HepG2 (cell line): ENCODE data around the gene PRMT5. TPM values are rescaled to one million over a fixed set of nuclear protein-coding genes. Genes with fewer than 3 reads are reported as not detected.

ENCODE experiments used
- ATAD3A ChIP-seq: sonication (generic); formaldehyde crosslinking; IDR thresholded peaks from 2 replicates; pipeline ENCODE4 v1.4.0; 2020; ENCODE audit warnings: missing genetic modification reagents
- EP300 ChIP-seq, 3 experiments: sonication (generic) in 1 of 3; formaldehyde crosslinking in 1 of 3; IDR thresholded peaks; 2 replicates each; pipeline versions ENCODE4 v1.5.1 to v1.6.1; 2011 to 2020; ENCODE audit warnings: low read depth in 2 of 3, low read length in 2 of 3, borderline replicate concordance in 1 of 3, improper control_type of control experiment in 1 of 3, mild to moderate bottlenecking in 1 of 3, missing genetic modification reagents in 1 of 3, moderate library complexity in 1 of 3
- HCFC1 ChIP-seq: fragments of 150-350 bp; IDR thresholded peaks from 2 replicates; pipeline ENCODE4 v1.6.1; 2014; ENCODE audit warnings: low read depth, low read length
- IRF2 ChIP-seq: IDR thresholded peaks from 2 replicates; pipeline ENCODE4 v1.6.1; 2018; ENCODE audit warnings: missing genetic modification reagents, missing compliant biosample characterization
- KDM4B ChIP-seq: sonication (generic); formaldehyde crosslinking; IDR thresholded peaks from 2 replicates; pipeline ENCODE4 v1.4.0; 2020; ENCODE audit warnings: missing genetic modification reagents
- KLF16 ChIP-seq, 2 experiments: sonication (generic) in 1 of 2; formaldehyde crosslinking in 1 of 2; IDR thresholded peaks; 2 replicates each; pipeline versions ENCODE4 v1.6.1 to v1.8.0; 2016 to 2023; ENCODE audit warnings: missing genetic modification reagents in 2 of 2, missing compliant biosample characterization in 1 of 2
- MAFK ChIP-seq, 2 experiments: IDR thresholded peaks in 1 of 2; conservative IDR thresholded peaks in 1 of 2; 2 replicates each; pipeline ENCODE4 v1.6.1; 2011; ENCODE audit warnings: improper control_type of control experiment in 2 of 2, low read length in 2 of 2
- MXD3 ChIP-seq: IDR thresholded peaks from 2 replicates; pipeline ENCODE4 v1.6.1; 2016; ENCODE audit warnings: mild to moderate bottlenecking, missing biosample characterization, missing genetic modification reagents
- RFX1 ChIP-seq: fragments of 450-650 bp; IDR thresholded peaks from 2 replicates; pipeline ENCODE4 v1.6.1; 2017
- TBX2 ChIP-seq: sonication (generic); formaldehyde crosslinking; IDR thresholded peaks from 2 replicates; pipeline ENCODE4 v1.5.0; 2020; ENCODE audit warnings: missing genetic modification reagents, mild to moderate bottlenecking, borderline replicate concordance
- TEF ChIP-seq: sonication (generic); formaldehyde crosslinking; IDR thresholded peaks from 2 replicates; pipeline ENCODE4 v1.5.0; 2020; ENCODE audit warnings: missing genetic modification reagents
- ZNF205 ChIP-seq: IDR thresholded peaks from 2 replicates; pipeline ENCODE4 v1.6.1; 2018; ENCODE audit warnings: missing biosample characterization, missing genetic modification reagents
- ZNF234 ChIP-seq: sonication (generic); formaldehyde crosslinking; conservative IDR thresholded peaks from 2 replicates; pipeline ENCODE4 v1.5.1; 2020; ENCODE audit warnings: mild to moderate bottlenecking, missing genetic modification reagents
- ZSCAN21 ChIP-seq: sonication (generic); formaldehyde crosslinking; IDR thresholded peaks from 2 replicates; pipeline ENCODE4 v1.8.0; 2022; ENCODE audit warnings: mild to moderate bottlenecking, missing genetic modification reagents, moderate library complexity, borderline replicate concordance
- polyA plus RNA-seq, 8 experiments: library from polyadenylated mRNA; depleted of rRNA in 3 of 8; stranded (reverse) in 7 of 8; unstranded in 1 of 8; fragments of >200 nt; fragmentation: Illumina TruSeq in 4 of 8; extraction: Trizol in 4 of 8; gene quantifications; 2 replicates each; pipeline versions ENCODE4 v1.2.1 to v1.2.3, GENCODE V29; 2011 to 2016; ENCODE audit warnings: low read depth in 4 of 8, missing spikeins in 1 of 8, mixed read lengths in 1 of 8; ENCODE audit not compliant: insufficient read depth in 1 of 8
- total RNA-seq, 5 experiments: library from RNA; depleted of rRNA; stranded (reverse); fragments of >200 nt; fragmentation: Illumina TruSeq; extraction: Trizol; gene quantifications; 2 replicates each; pipeline ENCODE4 v1.2.3, GENCODE V29; 2016; ENCODE audit warnings: low read depth in 1 of 5
- TF ChIP-seq, protein P1 (sequence below): sonication (generic); formaldehyde crosslinking; IDR thresholded peaks from 2 replicates; pipeline ENCODE4 v1.4.0; 2020; ENCODE audit warnings: missing genetic modification reagents
- TF ChIP-seq, protein P2 (sequence below): sonication (generic); formaldehyde crosslinking; IDR thresholded peaks from 2 replicates; pipeline ENCODE4 v1.8.1; 2023; ENCODE audit warnings: missing genetic modification reagents, inconsistent platforms, borderline replicate concordance
- TF ChIP-seq, protein P3 (sequence below): IDR thresholded peaks from 2 replicates; pipeline ENCODE4 v1.6.1; 2016; ENCODE audit warnings: mild to moderate bottlenecking
- TF ChIP-seq, protein P4 (sequence below): sonication (generic); formaldehyde crosslinking; IDR thresholded peaks from 2 replicates; pipeline ENCODE4 v1.4.0; 2020; ENCODE audit warnings: missing genetic modification reagents
- TF ChIP-seq, protein P5 (sequence below): sonication (generic); formaldehyde crosslinking; IDR thresholded peaks from 2 replicates; pipeline ENCODE4 v1.4.0; 2020; ENCODE audit warnings: missing genetic modification reagents

Gene PRMT5
- total and polyA plus RNA-seq, 2 of the 13 experiments (the other 11 are each of a cell fraction or from before 2014, with no cell fraction given) = 210 to 354 TPM

DNA sequence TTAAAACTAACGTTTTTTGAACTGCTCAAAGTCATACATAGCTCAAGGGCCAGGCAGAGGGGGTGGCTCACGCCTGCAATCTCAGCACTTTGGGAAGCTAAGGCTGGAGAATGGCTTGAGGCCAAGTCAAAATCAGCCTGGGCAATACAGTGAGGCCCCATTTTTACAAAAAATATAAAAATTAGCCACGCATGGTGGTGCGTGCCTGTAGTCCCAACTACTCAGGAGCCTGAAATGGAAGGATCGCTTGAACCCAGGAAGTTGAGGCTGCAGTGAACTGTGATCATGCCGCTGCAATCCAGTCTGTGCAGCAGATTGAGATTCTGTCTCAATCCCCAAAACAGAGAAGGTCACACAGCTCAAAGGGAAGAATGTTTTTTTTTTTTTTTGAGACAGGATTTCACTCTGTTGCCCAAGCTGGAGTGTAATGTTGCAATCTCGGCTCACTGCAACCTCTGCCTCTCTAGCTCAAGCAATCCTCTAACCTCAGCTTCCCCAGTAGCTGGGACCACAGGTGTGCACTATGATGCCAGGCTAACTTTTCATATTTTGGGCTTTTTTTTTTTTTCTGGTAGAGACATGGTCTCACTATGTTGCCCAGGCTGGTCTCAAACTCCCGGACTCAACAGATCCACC lies 13.2 kb downstream of the PRMT5 start (continued):
- TF ChIP-seq ZSCAN21 (CRISPR knock-in tag) (no peak), HCFC1 (no peak), KLF16 (CRISPR knock-in tag; IDR thresholded peaks at IDR 0.05) (no peak), MXD3 (no peak), TBX2 (CRISPR knock-in tag) (no peak), KDM4B (CRISPR knock-in tag) (no peak), MAFK (conservative IDR thresholded peaks at IDR 0.05 in 1 of 2, IDR thresholded peaks at IDR 0.05 in 1 of 2; ENCODE audit: low read length in 2 of 2) (0 out of 4 replicates have a peak, but pooled peaks of 1 of the 2 experiments have one; percentile 5), ATAD3A (CRISPR knock-in tag) (no peak), RFX1 (no peak), ZNF205 (CRISPR knock-in tag) (0 out of 2 replicates have a peak, but pooled peaks have one; percentile 41), EP300 (IDR thresholded peaks at IDR 0.05; ENCODE audit: low read depth in 2 of 2, low read length in 2 of 2) (peak; percentile 42 to 44; a peak in 1 of 4 replicates), EP300 (CRISPR knock-in tag; IDR thresholded peaks at IDR 0.05; ENCODE audit: borderline replicate concordance) (no peak), ZNF234 (CRISPR knock-in tag) (no peak), TEF (CRISPR knock-in tag) (no peak), IRF2 (CRISPR knock-in tag) (no peak)
- TF ChIP-seq, protein P1, sequence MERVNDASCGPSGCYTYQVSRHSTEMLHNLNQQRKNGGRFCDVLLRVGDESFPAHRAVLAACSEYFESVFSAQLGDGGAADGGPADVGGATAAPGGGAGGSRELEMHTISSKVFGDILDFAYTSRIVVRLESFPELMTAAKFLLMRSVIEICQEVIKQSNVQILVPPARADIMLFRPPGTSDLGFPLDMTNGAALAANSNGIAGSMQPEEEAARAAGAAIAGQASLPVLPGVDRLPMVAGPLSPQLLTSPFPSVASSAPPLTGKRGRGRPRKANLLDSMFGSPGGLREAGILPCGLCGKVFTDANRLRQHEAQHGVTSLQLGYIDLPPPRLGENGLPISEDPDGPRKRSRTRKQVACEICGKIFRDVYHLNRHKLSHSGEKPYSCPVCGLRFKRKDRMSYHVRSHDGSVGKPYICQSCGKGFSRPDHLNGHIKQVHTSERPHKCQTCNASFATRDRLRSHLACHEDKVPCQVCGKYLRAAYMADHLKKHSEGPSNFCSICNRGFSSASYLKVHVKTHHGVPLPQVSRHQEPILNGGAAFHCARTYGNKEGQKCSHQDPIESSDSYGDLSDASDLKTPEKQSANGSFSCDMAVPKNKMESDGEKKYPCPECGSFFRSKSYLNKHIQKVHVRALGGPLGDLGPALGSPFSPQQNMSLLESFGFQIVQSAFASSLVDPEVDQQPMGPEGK = 0 out of 2 replicates have a peak, but pooled peaks have one; percentile 27
- TF ChIP-seq, protein P2, sequence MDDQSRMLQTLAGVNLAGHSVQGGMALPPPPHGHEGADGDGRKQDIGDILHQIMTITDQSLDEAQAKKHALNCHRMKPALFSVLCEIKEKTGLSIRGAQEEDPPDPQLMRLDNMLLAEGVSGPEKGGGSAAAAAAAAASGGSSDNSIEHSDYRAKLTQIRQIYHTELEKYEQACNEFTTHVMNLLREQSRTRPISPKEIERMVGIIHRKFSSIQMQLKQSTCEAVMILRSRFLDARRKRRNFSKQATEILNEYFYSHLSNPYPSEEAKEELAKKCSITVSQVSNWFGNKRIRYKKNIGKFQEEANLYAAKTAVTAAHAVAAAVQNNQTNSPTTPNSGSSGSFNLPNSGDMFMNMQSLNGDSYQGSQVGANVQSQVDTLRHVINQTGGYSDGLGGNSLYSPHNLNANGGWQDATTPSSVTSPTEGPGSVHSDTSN = no peak
- TF ChIP-seq, protein P3, sequence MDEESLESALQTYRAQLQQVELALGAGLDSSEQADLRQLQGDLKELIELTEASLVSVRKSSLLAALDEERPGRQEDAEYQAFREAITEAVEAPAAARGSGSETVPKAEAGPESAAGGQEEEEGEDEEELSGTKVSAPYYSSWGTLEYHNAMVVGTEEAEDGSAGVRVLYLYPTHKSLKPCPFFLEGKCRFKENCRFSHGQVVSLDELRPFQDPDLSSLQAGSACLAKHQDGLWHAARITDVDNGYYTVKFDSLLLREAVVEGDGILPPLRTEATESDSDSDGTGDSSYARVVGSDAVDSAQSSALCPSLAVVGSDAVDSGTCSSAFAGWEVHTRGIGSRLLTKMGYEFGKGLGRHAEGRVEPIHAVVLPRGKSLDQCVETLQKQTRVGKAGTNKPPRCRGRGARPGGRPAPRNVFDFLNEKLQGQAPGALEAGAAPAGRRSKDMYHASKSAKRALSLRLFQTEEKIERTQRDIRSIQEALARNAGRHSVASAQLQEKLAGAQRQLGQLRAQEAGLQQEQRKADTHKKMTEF = peak; percentile 67; the same call in 1 of the 2 replicates
- TF ChIP-seq, protein P4, sequence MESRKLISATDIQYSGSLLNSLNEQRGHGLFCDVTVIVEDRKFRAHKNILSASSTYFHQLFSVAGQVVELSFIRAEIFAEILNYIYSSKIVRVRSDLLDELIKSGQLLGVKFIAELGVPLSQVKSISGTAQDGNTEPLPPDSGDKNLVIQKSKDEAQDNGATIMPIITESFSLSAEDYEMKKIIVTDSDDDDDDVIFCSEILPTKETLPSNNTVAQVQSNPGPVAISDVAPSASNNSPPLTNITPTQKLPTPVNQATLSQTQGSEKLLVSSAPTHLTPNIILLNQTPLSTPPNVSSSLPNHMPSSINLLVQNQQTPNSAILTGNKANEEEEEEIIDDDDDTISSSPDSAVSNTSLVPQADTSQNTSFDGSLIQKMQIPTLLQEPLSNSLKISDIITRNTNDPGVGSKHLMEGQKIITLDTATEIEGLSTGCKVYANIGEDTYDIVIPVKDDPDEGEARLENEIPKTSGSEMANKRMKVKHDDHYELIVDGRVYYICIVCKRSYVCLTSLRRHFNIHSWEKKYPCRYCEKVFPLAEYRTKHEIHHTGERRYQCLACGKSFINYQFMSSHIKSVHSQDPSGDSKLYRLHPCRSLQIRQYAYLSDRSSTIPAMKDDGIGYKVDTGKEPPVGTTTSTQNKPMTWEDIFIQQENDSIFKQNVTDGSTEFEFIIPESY = peak; percentile 30; the same call in 1 of the 2 replicates
- TF ChIP-seq, protein P5, sequence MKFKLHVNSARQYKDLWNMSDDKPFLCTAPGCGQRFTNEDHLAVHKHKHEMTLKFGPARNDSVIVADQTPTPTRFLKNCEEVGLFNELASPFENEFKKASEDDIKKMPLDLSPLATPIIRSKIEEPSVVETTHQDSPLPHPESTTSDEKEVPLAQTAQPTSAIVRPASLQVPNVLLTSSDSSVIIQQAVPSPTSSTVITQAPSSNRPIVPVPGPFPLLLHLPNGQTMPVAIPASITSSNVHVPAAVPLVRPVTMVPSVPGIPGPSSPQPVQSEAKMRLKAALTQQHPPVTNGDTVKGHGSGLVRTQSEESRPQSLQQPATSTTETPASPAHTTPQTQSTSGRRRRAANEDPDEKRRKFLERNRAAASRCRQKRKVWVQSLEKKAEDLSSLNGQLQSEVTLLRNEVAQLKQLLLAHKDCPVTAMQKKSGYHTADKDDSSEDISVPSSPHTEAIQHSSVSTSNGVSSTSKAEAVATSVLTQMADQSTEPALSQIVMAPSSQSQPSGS = 0 out of 2 replicates have a peak, but pooled peaks have one; percentile 32
